Muscle of arm (tissue), 14 donors: ENCODE results near the gene PCDHGA7. TPM values are rescaled to one million over a fixed set of nuclear protein-coding genes. Genes with fewer than 3 reads are reported as not detected.
A peak's percentile ranks its signal among the peaks of the same experiment; 100 is the strongest.
"Not testable (repeated sequence)": the region's sequence is repeated elsewhere in the genome, so short reads cannot be mapped to it uniquely, and the experiment has no call there.

Experiments
- DNase-seq: peaks from one replicate; pipeline ENCODE4 v3.0.0-alpha.2; 2013
- long read RNA-seq, 11 donors: transcript quantifications; one replicate each; lab custom pipeline, GENCODE V29; 2026
- polyA plus RNA-seq, 12 donors: library from polyadenylated mRNA; unstranded; fragments of 120-200 nt; gene quantifications; one replicate each; pipeline ENCODE4 v1.2.1, GENCODE V29; 2013; ENCODE audit not compliant: insufficient read length in 12 of 12

Gene PCDHGA7
- polyA plus RNA-seq, result 1 to 10 TPM in 10 of 12 donors, not detected in 2; 1.1 to 2.0 (median 1.6) TPM
- long read RNA-seq, donor 1, result 0 reads
- long read RNA-seq, donor 2, full-length matches to known transcripts, result 1 of 1 reads
- long read RNA-seq, donor 2, partial matches to known transcripts, result 0 of 1 reads
- long read RNA-seq, donor 2, other reads (novel, unspliced or antisense), result 0 of 1 reads
- long read RNA-seq, donor 3, partial matches to known transcripts, result 0 of 1 reads
- long read RNA-seq, donor 3, other reads (novel, unspliced or antisense), result 0 of 1 reads
- long read RNA-seq, donor 4, result 0 reads
- long read RNA-seq, donor 5, result 0 reads
- long read RNA-seq, donor 6, result 0 reads
- long read RNA-seq, donor 7, result 0 reads
- long read RNA-seq, donor 8, partial matches to known transcripts, result 0 of 1 reads
- long read RNA-seq, donor 8, other reads (novel, unspliced or antisense), result 0 of 1 reads
- long read RNA-seq, donor 9, partial matches to known transcripts, result 0 of 3 reads
- long read RNA-seq, donor 9, other reads (novel, unspliced or antisense), result 0 of 3 reads
- long read RNA-seq, donor 10, partial matches to known transcripts, result 0 of 3 reads
- long read RNA-seq, donor 10, other reads (novel, unspliced or antisense), result 0 of 3 reads
- long read RNA-seq, donor 11, result 0 reads

GRCh38 chr5:141382469-141383294 is at the start of gene PCDHGA7:
Gene PCDHGA7, plus strand, starts transcription at chr5:141382742. Its CDS starts 158 bp downstream, at chr5:141382900.
- no peak for DNase-seq

DNA sequence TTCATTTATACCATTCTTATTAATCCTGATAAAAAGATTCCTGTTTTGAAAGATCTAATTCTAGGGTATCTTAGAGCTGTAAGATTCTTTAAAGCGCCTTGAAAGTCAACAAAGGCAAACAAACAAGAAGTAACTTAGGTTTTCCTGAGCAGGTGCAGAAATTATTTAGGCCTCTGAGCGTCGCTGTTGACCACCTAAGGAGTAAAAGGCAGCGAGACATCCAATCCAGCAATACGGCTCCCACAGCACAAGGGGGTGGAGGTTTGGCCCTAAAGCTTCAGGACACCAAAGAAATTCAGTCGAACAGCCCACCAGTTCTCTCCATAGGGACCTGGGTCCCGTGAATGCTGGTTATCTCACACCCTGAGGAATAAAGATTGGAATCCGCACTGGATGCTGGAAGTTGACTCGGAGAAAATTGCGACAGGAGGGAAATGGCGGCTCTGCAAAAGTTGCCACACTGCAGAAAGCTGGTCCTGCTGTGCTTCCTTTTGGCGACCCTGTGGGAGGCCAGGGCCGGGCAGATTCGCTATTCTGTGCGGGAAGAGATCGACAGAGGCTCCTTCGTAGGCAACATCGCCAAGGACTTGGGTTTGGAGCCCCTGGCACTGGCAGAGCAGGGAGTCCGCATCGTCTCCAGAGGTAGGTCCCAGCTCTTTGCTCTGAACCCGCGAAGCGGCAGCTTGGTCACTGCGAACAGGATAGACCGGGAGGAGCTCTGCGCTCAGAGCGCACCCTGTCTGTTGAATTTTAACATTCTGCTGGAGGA is 43.8 kb upstream of the PCDHGA7 start, which contains the start of gene PCDHGA2:
Gene PCDHGA2 (plus strand): TSS at position 223 of the 769 bp plus-strand sequence.
- peak; percentile 30 for DNase-seq

DNA sequence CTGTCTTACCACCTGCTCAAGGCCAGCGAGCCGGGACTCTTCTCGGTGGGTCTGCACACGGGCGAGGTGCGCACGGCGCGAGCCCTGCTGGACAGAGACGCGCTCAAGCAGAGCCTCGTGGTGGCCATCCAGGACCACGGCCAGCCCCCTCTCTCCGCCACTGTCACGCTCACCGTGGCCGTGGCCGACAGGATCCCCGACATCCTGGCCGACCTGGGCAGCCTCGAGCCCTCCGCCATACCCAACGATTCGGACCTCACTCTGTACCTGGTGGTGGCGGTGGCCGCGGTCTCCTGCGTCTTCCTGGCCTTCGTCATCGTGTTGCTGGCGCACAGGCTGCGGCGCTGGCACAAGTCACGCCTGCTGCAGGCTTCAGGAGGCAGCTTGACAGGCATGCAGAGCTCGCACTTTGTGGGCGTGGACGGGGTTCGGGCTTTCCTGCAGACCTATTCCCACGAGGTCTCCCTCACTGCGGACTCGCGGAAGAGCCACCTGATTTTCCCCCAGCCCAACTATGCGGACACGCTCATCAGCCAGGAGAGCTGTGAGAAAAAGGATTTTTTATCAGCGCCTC is 41.7 kb upstream of the PCDHGA7 start:
- not testable (repeated sequence) for DNase-seq

DNA sequence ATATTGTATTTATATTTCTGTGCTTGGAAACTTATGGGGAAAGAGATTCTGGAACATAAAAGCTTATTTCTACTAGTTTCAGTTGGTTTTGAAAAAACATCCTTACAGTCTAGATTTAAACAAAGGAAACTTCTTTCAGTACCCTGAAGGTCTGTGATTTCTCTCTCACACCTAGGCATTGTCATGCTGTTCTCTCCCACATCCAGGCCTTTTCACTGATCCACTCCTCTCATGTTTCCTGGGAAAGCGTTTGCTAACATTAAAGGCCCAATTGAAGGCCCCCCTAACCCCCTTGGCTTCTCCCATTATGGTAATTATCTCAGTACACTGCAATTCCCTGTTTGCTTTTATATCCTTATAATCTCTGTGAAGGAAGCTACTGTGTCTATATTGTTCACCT is 39.8 kb upstream of the PCDHGA7 start:
- no peak for DNase-seq

GRCh38 chr5:141343242-141343952 is 39.1 kb upstream of the PCDHGA7 start, which contains the start of gene PCDHGA3:
Gene PCDHGA3, plus strand, starts transcription at chr5:141343829. Its CDS starts 205 bp downstream, at chr5:141344034.
- no peak for DNase-seq

DNA sequence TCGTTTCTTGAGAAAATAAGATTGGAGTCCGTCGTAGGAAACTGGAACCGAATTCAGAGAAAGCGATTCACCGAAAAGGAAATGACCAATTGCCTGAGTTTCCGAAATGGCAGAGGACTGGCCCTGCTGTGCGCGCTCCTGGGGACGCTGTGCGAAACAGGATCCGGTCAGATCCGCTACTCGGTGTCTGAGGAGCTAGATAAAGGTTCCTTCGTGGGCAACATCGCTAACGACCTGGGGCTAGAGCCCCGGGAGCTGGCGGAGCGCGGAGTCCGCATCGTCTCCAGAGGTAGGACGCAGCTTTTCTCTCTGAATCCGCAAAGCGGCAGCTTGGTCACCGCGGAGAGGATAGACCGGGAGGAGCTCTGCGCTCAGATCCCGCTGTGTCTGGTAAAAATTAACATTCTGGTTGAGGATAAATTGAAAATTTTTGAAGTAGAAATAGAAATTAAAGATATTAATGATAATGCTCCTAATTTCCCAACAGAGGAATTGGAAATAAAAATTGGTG is 38.5 kb upstream of the PCDHGA7 start:
- no peak for DNase-seq

- no peak for DNase-seq
Observed at GRCh38 chr5:141345327-141345726, 37.2 kb upstream of the PCDHGA7 start.

GRCh38 chr5:141346017-141346416 is 36.5 kb upstream of the PCDHGA7 start:
- not testable (repeated sequence) for DNase-seq

DNA sequence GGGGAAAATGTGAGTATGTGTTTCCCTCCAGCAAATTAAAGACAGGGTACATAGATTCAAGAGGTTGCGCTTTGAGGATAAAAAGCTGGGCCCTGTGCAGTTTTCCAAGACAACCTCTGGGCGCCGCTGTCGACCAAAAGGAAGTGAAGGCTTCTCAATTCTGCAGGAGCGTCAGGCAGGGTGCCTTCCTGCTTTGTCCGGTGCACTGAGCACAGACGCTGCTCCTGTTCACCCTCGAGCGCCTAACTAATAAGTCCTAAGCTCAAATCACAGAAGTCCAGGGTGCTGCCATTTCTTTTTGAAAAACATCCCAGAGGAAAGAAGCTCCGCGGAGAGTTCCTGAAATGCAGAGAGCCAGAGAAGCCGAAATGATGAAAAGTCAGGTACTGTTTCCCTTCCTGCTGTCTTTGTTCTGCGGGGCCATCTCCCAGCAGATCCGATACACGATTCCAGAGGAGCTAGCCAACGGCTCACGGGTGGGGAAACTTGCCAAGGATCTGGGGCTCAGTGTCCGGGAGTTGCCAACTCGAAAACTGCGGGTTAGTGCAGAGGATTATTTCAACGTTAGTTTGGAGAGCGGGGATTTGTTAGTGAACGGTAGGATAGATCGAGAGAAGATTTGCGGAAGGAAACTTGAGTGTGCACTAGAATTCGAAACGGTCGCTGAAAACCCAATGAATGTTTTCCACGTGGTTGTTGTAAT is 32.5 kb upstream of the PCDHGA7 start, which contains the start of gene PCDHGB1:
Gene PCDHGB1 (plus strand): TSS at position 183 of the 703 bp plus-strand sequence. CDS start 162 bp downstream, at position 345.
- no peak for DNase-seq

DNA sequence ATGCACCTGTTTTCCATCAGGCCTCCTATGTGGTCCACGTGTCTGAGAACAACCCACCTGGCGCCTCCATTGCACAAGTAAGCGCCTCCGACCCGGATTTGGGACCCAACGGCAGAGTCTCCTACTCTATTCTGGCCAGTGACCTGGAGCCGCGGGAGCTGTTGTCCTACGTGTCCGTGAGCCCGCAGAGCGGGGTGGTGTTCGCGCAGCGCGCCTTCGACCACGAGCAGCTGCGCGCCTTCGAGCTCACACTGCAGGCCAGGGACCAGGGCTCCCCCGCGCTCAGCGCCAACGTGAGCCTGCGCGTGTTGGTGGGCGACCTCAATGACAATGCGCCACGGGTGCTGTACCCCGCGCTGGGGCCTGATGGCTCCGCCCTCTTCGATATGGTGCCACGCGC is 31.0 kb upstream of the PCDHGA7 start:
- no peak for DNase-seq

DNA sequence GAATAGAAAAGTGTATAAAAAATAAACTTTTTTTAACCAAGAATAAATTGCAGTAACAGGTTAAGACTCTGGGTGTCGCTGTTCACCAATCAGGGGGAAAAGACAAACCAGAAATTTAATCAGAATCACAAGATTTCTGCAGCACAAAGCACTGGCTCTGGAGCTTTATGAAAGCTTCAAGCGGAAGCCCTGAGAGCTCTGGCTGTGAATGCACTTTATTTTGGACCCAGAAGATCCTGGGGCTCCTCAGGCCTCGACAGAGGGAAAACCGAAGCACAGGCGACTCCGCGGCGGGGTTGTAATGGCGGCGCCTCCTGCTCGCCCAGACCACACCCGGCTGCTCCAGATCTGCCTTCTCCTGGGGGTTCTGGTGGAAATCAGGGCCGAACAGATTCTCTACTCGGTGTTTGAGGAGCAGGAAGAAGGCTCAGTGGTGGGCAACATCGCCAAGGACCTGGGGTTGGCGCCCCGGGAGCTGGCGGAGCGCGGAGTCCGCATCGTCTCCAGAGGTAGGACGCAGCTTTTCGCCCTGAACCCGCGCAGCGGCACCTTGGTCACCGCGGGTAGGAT is 27.6 kb upstream of the PCDHGA7 start, which contains the start of gene PCDHGA4:
Gene PCDHGA4 (plus strand): TSS at position 122 of the 570 bp plus-strand sequence. CDS start 87 bp downstream, at position 209.
- no peak for DNase-seq

DNA sequence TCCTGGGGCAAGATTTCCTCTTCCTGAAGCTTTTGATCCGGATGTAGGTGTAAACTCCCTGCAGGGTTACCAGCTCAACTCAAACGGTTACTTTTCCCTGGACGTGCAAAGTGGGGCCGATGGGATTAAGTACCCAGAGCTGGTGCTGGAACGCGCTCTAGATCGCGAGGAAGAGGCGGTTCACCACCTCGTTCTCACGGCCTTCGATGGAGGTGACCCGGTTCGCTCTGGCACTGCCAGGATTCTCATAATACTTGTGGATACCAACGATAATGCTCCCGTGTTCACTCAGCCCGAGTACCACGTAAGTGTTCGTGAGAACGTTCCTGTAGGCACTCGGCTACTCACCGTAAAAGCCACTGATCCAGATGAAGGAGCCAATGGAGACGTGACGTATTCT is 26.9 kb upstream of the PCDHGA7 start:
- DNase-seq, result no peak

GRCh38 chr5:141356133-141356532 is 26.4 kb upstream of the PCDHGA7 start:
- DNase-seq, result no peak

DNA sequence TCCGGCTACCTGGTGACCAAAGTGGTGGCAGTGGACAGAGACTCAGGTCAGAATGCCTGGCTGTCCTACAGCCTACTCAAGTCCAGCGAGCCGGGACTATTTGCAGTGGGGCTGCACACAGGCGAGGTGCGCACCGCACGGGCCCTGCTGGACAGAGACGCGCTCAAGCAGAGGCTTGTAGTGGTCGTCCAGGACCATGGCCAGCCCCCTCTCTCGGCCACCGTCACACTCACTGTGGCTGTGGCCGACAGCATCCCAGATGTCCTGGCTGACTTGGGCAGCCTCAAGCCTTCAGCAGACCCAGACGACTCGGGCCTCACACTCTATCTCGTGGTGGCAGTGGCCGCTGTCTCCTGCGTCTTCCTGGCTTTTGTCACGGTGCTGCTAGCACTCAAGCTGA is 25.6 kb upstream of the PCDHGA7 start:
- no peak for DNase-seq

DNA sequence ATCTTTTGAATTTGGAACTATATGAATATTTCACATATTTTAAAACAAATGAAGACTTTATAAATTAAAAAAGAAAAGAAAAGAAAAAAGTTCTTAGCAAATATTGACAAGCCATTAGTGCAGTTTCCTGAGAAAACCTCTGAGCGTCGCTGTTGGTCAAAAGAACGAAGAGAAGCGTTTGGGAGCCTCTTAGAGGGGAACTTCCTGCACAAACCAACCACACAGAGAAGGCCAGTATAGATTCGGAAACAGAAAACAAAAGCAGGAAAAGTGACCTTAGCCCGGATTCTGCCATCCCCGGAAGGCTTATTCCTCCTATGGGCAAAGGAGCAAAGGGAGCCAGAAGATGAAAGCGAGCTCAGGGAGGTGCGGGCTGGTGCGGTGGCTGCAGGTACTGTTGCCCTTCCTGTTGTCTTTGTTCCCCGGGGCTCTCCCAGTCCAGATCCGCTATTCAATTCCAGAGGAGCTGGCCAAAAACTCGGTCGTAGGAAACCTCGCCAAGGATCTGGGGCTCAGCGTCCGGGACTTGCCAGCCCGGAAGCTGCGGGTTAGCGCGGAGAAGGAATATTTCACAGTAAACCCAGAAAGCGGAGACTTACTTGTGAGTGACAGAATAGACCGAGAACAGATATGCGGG is 22.6 kb upstream of the PCDHGA7 start, which contains the start of gene PCDHGB2:
Gene PCDHGB2 (plus strand): TSS at position 205 of the 637 bp plus-strand sequence. CDS start 142 bp downstream, at position 347.
- no peak for DNase-seq

DNA sequence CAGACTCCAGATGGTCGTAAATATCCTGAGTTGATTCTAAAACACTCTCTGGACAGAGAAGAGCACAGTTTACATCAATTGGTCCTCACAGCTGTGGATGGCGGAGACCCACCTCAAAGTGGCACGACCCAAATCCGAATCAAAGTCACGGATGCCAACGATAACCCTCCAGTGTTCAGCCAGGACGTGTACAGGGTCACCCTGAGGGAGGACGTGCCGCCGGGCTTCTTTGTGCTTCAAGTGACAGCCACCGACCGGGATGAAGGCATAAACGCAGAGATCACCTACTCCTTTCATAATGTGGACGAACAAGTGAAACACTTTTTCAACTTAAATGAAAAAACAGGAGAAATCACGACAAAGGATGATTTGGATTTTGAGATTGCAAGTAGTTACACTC is 21.9 kb upstream of the PCDHGA7 start:
- DNase-seq, result no peak

DNA sequence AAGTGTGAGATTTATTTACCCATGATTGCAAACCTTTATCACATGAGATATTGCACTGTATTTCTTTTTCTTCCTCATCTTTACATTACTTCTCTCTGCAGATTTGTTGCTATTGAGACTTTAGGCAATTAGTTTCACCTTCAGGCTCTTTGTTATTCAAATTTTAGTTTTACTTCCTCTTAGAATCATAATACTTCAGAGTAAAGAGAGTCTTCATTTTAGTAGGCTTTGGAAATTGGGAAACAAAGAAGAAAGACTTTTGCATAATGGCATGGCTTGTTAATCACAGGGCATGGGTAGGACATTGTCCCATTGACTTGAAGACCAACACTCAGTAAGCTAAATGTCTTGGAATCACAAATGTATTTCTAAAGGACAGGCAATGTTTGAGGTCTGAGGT is 19.8 kb upstream of the PCDHGA7 start:
- DNase-seq, result no peak
